ENCODE results near the gene KIFC1.

Gene KIFC1

DNA sequence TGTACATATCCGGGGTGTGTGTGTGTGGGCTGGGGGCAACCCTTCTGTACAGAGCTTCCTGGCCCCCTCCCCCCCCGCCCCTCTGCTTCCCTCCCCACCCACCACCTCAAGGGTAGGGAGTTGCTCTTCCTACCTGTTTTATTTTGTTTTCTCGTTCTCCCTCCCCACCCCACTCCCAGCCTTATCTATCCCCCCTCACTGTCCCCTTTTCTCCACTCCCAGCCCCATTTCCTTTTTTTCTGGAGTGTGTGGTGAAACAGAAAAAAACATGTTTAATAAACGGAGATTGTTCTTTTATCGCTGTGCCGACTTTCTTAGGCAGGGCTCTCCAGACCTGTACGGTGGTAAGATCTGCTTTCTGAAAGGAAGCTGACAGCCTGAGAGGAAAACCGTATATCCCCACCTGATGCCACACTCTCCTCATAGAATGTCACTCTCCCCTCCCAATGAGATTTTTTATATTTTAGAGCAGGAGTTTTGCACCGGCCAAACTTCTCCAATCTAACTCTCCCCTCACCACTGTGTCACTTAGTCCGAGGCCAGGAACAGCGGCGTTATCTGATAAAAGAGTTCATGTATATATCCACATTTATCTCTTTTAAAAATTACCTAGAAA, 61.9 kb downstream of the KIFC1 start:
- Mint-ChIP-seq H3K9me3 (no peaks in the 10 kb centered on the region), H3K36me3 (peaks cover 53% of the 10 kb centered on the region), H3K27ac (peak overlapping the region; percentile 89), H3K4me1 (peaks cover 36% of the 10 kb centered on the region), H3K4me3 (peak overlapping the region; percentile 94)
- DNase-seq (ENCODE audit: low spot score in 2 of 2) (no peak), ATAC-seq (no peak)

- Mint-ChIP-seq H3K27ac (peak within 1 kb of the TSS; percentile 89), H3K4me3 (peak within 1 kb of the TSS; percentile 94), H3K36me3 (peaks cover 47% of the 10 kb centered on the region), H3K4me1 (peaks cover 29% of the 10 kb centered on the region), H3K9me3 (no peaks in the 10 kb centered on the region)
- peak; percentile 99 for ATAC-seq
- DNase-seq (ENCODE audit: low spot score in 2 of 2) = peak; percentile 85 to 96
These were observed 62.7 kb downstream of the KIFC1 start, which contains the start of gene ZBTB9 for GRCh38 chr6:33454009-33454946. Gene ZBTB9, plus strand, starts transcription at chr6:33454576. Its CDS starts 525 bp downstream, at chr6:33455101.

GRCh38 chr6:33455051-33455450, 63.4 kb downstream of the KIFC1 start:
- H3K27ac Mint-ChIP-seq = peak overlapping the region; percentile 89
- peaks cover 29% of the 10 kb centered on the region for H3K4me1 Mint-ChIP-seq
- no peak for DNase-seq (ENCODE audit: low spot score in 2 of 2)
- H3K9me3 Mint-ChIP-seq = no peaks in the 10 kb centered on the region
- peaks cover 47% of the 10 kb centered on the region for H3K36me3 Mint-ChIP-seq
- ATAC-seq = no peak
- peak overlapping the region; percentile 94 for H3K4me3 Mint-ChIP-seq

DNA sequence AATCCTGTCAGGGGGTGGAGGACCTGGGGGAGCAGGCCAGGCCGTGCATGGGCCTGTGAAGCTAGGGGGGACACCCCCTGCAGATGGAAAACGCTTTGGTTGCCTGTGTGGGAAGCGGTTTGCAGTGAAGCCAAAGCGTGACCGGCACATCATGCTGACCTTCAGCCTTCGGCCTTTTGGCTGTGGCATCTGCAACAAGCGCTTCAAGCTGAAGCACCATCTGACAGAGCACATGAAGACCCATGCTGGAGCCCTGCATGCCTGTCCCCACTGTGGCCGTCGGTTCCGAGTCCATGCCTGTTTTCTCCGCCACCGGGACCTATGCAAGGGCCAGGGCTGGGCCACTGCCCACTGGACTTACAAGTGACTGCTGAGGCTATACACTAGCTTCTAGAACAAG, 64.5 kb downstream of the KIFC1 start:
- H3K36me3 Mint-ChIP-seq = peaks cover 47% of the 10 kb centered on the region
- ATAC-seq (no peak), DNase-seq (ENCODE audit: low spot score in 2 of 2) (no peak)
- no peak overlapping the region for H3K4me3 Mint-ChIP-seq
- H3K9me3 Mint-ChIP-seq = no peaks in the 10 kb centered on the region
- H3K4me1 Mint-ChIP-seq = peaks cover 29% of the 10 kb centered on the region
- H3K27ac Mint-ChIP-seq = no peak overlapping the region

GRCh38 chr6:33458676-33459075, 67.1 kb downstream of the KIFC1 start:
- Mint-ChIP-seq H3K9me3 (no peaks in the 10 kb centered on the region), H3K4me3 (no peak overlapping the region), H3K27ac (no peak overlapping the region), H3K36me3 (peaks cover 35% of the 10 kb centered on the region), H3K4me1 (peaks cover 14% of the 10 kb centered on the region)
- no peak for DNase-seq (ENCODE audit: low spot score in 2 of 2)
- no peak for ATAC-seq

GRCh38 chr6:33459226-33459625, 67.6 kb downstream of the KIFC1 start:
- Mint-ChIP-seq H3K4me1 (peaks cover 10% of the 10 kb centered on the region), H3K4me3 (no peak overlapping the region), H3K27ac (no peak overlapping the region), H3K9me3 (no peaks in the 10 kb centered on the region), H3K36me3 (peaks cover 30% of the 10 kb centered on the region)
- ATAC-seq (no peak), DNase-seq (ENCODE audit: low spot score in 2 of 2) (no peak)
